ENCODE results near the gene IGSF11. TPM values are rescaled to one million over a fixed set of nuclear protein-coding genes. Genes with fewer than 3 reads are reported as not detected.

Gene IGSF11
- total and polyA plus RNA-seq, 4 donors, result 0.02 to 0.17 TPM; not detected in 2

DNA sequence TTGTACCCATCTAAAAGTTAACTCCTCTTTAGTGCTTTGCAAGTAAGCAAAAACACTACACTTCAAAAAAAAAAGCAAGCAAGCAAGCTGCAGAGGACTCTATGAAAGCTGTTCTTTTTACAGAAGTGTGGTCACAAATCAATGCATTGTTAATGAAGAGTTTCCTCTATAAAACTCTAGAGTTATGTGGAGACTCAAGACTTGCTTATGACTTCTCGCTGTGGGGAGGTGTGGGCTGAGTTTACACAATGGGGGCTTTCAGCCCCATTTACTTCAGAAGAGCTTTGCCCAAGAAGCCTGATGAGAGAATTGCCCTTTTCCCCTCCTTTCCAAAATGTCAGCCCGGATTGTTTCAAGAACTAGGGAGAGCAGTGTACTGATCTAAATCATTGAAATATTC lies 144.4 kb downstream of the IGSF11 start:
- Histone ChIP-seq H3K36me3 (ENCODE audit: control insufficient read depth in 4 of 4, insufficient read depth in 3 of 4, low read depth in 1 of 4, low read length in 3 of 4) (no peaks in the 10 kb centered on the region), H3K4me1 (ENCODE audit: control insufficient read depth in 4 of 4, insufficient read depth in 4 of 4, low read length in 3 of 4) (no peaks in the 10 kb centered on the region), H3K9ac (ENCODE audit: low read depth in 1 of 2, low read length in 2 of 2) (no peak overlapping the region), H3K4me3 (ENCODE audit: low read depth in 1 of 3, low read length in 3 of 3) (no peak overlapping the region), H3K27ac (ENCODE audit: low read depth in 1 of 2, low read length in 2 of 2) (no peak overlapping the region), H3K9me3 (ENCODE audit: control insufficient read depth in 4 of 4, low read length in 3 of 4) (no peaks in the 10 kb centered on the region), H3K27me3 (ENCODE audit: control insufficient read depth in 4 of 4, insufficient read depth in 4 of 4, low read length in 3 of 4) (peaks cover 0 to 6% (median 0%) of the 10 kb centered on the region in 4 donors)
- no peak for TF ChIP-seq SP1 (IDR thresholded peaks at IDR 0.05)
- no peak for TF ChIP-seq HNF4G (IDR thresholded peaks at IDR 0.05)
- TF ChIP-seq FOXA2 (IDR thresholded peaks at IDR 0.05), result no peak
- TF ChIP-seq, protein P1, sequence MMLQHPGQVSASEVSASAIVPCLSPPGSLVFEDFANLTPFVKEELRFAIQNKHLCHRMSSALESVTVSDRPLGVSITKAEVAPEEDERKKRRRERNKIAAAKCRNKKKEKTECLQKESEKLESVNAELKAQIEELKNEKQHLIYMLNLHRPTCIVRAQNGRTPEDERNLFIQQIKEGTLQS (IDR thresholded peaks at IDR 0.05), result no peak
- TF ChIP-seq NR2F2 (IDR thresholded peaks at IDR 0.05), result no peak
- TF ChIP-seq GABPA (IDR thresholded peaks at IDR 0.05 in 1 of 2, conservative IDR thresholded peaks at IDR 0.05 in 1 of 2), result no peak
- TF ChIP-seq, protein P2, sequence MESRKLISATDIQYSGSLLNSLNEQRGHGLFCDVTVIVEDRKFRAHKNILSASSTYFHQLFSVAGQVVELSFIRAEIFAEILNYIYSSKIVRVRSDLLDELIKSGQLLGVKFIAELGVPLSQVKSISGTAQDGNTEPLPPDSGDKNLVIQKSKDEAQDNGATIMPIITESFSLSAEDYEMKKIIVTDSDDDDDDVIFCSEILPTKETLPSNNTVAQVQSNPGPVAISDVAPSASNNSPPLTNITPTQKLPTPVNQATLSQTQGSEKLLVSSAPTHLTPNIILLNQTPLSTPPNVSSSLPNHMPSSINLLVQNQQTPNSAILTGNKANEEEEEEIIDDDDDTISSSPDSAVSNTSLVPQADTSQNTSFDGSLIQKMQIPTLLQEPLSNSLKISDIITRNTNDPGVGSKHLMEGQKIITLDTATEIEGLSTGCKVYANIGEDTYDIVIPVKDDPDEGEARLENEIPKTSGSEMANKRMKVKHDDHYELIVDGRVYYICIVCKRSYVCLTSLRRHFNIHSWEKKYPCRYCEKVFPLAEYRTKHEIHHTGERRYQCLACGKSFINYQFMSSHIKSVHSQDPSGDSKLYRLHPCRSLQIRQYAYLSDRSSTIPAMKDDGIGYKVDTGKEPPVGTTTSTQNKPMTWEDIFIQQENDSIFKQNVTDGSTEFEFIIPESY (IDR thresholded peaks at IDR 0.05), result no peak
- no peak for TF ChIP-seq RAD21 (IDR thresholded peaks at IDR 0.05)
- TF ChIP-seq JUND (IDR thresholded peaks at IDR 0.05), result no peak
- TF ChIP-seq FOXA1 (IDR thresholded peaks at IDR 0.05), result no peak
- TF ChIP-seq HNF4A (conservative IDR thresholded peaks at IDR 0.05), result no peak
- TF ChIP-seq, protein P3, sequence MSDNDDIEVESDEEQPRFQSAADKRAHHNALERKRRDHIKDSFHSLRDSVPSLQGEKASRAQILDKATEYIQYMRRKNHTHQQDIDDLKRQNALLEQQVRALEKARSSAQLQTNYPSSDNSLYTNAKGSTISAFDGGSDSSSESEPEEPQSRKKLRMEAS (IDR thresholded peaks at IDR 0.05), result no peak
- TF ChIP-seq, protein P4, sequence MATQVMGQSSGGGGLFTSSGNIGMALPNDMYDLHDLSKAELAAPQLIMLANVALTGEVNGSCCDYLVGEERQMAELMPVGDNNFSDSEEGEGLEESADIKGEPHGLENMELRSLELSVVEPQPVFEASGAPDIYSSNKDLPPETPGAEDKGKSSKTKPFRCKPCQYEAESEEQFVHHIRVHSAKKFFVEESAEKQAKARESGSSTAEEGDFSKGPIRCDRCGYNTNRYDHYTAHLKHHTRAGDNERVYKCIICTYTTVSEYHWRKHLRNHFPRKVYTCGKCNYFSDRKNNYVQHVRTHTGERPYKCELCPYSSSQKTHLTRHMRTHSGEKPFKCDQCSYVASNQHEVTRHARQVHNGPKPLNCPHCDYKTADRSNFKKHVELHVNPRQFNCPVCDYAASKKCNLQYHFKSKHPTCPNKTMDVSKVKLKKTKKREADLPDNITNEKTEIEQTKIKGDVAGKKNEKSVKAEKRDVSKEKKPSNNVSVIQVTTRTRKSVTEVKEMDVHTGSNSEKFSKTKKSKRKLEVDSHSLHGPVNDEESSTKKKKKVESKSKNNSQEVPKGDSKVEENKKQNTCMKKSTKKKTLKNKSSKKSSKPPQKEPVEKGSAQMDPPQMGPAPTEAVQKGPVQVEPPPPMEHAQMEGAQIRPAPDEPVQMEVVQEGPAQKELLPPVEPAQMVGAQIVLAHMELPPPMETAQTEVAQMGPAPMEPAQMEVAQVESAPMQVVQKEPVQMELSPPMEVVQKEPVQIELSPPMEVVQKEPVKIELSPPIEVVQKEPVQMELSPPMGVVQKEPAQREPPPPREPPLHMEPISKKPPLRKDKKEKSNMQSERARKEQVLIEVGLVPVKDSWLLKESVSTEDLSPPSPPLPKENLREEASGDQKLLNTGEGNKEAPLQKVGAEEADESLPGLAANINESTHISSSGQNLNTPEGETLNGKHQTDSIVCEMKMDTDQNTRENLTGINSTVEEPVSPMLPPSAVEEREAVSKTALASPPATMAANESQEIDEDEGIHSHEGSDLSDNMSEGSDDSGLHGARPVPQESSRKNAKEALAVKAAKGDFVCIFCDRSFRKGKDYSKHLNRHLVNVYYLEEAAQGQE (IDR thresholded peaks at IDR 0.05), result no peak
- TF ChIP-seq RXRA (IDR thresholded peaks at IDR 0.05), result no peak
- TF ChIP-seq TAF1 (conservative IDR thresholded peaks at IDR 0.05), result no peak
- TF ChIP-seq EGR1 (IDR thresholded peaks at IDR 0.05; ENCODE audit: low read depth in 2 of 2), result no peak
- TF ChIP-seq, protein P5, sequence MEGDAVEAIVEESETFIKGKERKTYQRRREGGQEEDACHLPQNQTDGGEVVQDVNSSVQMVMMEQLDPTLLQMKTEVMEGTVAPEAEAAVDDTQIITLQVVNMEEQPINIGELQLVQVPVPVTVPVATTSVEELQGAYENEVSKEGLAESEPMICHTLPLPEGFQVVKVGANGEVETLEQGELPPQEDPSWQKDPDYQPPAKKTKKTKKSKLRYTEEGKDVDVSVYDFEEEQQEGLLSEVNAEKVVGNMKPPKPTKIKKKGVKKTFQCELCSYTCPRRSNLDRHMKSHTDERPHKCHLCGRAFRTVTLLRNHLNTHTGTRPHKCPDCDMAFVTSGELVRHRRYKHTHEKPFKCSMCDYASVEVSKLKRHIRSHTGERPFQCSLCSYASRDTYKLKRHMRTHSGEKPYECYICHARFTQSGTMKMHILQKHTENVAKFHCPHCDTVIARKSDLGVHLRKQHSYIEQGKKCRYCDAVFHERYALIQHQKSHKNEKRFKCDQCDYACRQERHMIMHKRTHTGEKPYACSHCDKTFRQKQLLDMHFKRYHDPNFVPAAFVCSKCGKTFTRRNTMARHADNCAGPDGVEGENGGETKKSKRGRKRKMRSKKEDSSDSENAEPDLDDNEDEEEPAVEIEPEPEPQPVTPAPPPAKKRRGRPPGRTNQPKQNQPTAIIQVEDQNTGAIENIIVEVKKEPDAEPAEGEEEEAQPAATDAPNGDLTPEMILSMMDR (IDR thresholded peaks at IDR 0.05; ENCODE audit: low read depth, low read length, missing input control), result no peak
- no peak for TF ChIP-seq YY1 (IDR thresholded peaks at IDR 0.05)
- DNase-seq (ENCODE audit: low spot score), result no peak
- WGBS, result 82% methylated on average over 2 of the region's 2 CpGs
